Hepatocyte (in vitro differentiated cells): ENCODE data around the gene HECTD4. TPM values are rescaled to one million over a fixed set of nuclear protein-coding genes. Genes with fewer than 3 reads are reported as not detected.

Source experiments
- DNase-seq: peaks from one replicate; pipeline ENCODE4 v3.0.0-alpha.2; 2016; ENCODE audit warnings: low spot score
- H2AFZ ChIP-seq: fragments of 200-600 bp; sonication (generic); 2 replicates; pipeline ENCODE4 v1.6.0; 2016; ENCODE audit warnings: antibody characterized with exemption, mild to moderate bottlenecking
- H3K27ac ChIP-seq: fragments of 200-600 bp; sonication (generic); 2 replicates; pipeline ENCODE4 v1.5.1; 2016; ENCODE audit warnings: mild to moderate bottlenecking
- H3K27me3 ChIP-seq: fragments of 200-600 bp; sonication (generic); 2 replicates; pipeline ENCODE4 v1.6.1; 2016
- H3K36me3 ChIP-seq: fragments of 200-600 bp; sonication (generic); replicated peaks from 2 replicates; pipeline ENCODE4 v1.5.1; 2016; ENCODE audit warnings: low read depth; ENCODE audit not compliant: insufficient read depth
- H3K4me1 ChIP-seq: fragments of 200-600 bp; sonication (generic); 2 replicates; pipeline ENCODE4 v1.5.1; 2016; ENCODE audit warnings: mild to moderate bottlenecking, moderate library complexity; ENCODE audit not compliant: insufficient read depth
- H3K4me2 ChIP-seq: fragments of 200-600 bp; sonication (generic); 2 replicates; pipeline ENCODE4 v1.6.0; 2016
- H3K4me3 ChIP-seq: fragments of 200-600 bp; sonication (generic); 2 replicates; pipeline ENCODE4 v1.5.1; 2016; ENCODE audit warnings: mild to moderate bottlenecking
- H3K79me2 ChIP-seq: fragments of 200-600 bp; sonication (generic); 2 replicates; pipeline ENCODE4 v1.6.0; 2017; ENCODE audit warnings: mild to moderate bottlenecking
- H3K9me2 ChIP-seq: fragments of 200-600 bp; sonication (generic); replicated peaks from 2 replicates; pipeline ENCODE4 v1.6.0; 2017; ENCODE audit warnings: mild to moderate bottlenecking; ENCODE audit not compliant: insufficient read depth
- H3K9me3 ChIP-seq: fragments of 200-600 bp; sonication (generic); 2 replicates; pipeline ENCODE4 v1.5.1; 2016; ENCODE audit warnings: low read depth, mild to moderate bottlenecking
- H4K20me1 ChIP-seq: fragments of 200-600 bp; sonication (generic); 2 replicates; pipeline ENCODE4 v1.6.0; 2016; ENCODE audit warnings: mild to moderate bottlenecking; ENCODE audit not compliant: insufficient read depth, poor library complexity, severe bottlenecking
- CTCF ChIP-seq: fragments of 200-600 bp; sonication (generic); IDR thresholded peaks from 2 replicates; pipeline ENCODE4 v1.5.1; 2016; ENCODE audit warnings: antibody characterized with exemption, mild to moderate bottlenecking; ENCODE audit not compliant: poor library complexity
- EZH2 ChIP-seq: fragments of 200-600 bp; sonication (generic); IDR thresholded peaks from 2 replicates; pipeline ENCODE4 v1.6.1; 2016; ENCODE audit warnings: antibody characterized with exemption, mild to moderate bottlenecking, borderline replicate concordance
- EZH2phosphoT487 ChIP-seq: fragments of 200-600 bp; sonication (generic); IDR thresholded peaks from one replicate; pipeline ENCODE4 v1.6.1; 2018; ENCODE audit warnings: antibody characterized with exemption, mild to moderate bottlenecking, low read depth, moderate library complexity; ENCODE audit not compliant: unreplicated experiment, severe bottlenecking
- WGBS: methylation state at CpG from one replicate; pipeline ENCODE4 v1.1.6; 2016; ENCODE audit warnings: low lambda C conversion rate; ENCODE audit errors: missing lambda C conversion rate; 5-methylcytosine and 5-hydroxymethylcytosine counted together
- polyA plus RNA-seq: library from polyadenylated mRNA; unstranded; fragments of >200 nt; fragmentation: Nextera tagmentation; extraction: Ambion mirVana; gene quantifications from 2 replicates; pipeline ENCODE4 v1.2.1, GENCODE V29; 2016
- total RNA-seq: library from RNA; depleted of rRNA; stranded (reverse); fragments of >200 nt; gene quantifications from 2 replicates; pipeline ENCODE4 v1.2.3, GENCODE V29; 2014

The HECTD4 gene
- total and polyA plus RNA-seq, 2 experiments from 2014 or later, result 22.7 to 27.1 TPM

- Histone ChIP-seq H3K9me2 (no peaks in the 10 kb centered on the region), H3K27ac (no peak overlapping the region), H3K4me1 (no peaks in the 10 kb centered on the region), H3K9me3 (no peaks in the 10 kb centered on the region), H2AFZ (no peak overlapping the region), H3K36me3 (no peaks in the 10 kb centered on the region), H3K79me2 (no peaks in the 10 kb centered on the region), H3K4me3 (no peak overlapping the region), H3K4me2 (no peak overlapping the region), H4K20me1 (no peaks in the 10 kb centered on the region), H3K27me3 (no peaks in the 10 kb centered on the region)
- WGBS, result 96% methylated on average over 19 of the region's 19 CpGs
- no peak for TF ChIP-seq CTCF
- no peak for TF ChIP-seq EZH2phosphoT487
- no peak for TF ChIP-seq EZH2
- DNase-seq, result no peak
Measured at GRCh38 chr12:112169161-112169872, 212.9 kb downstream of the HECTD4 start.

GRCh38 chr12:112168561-112168971 lies 213.7 kb downstream of the HECTD4 start:
- WGBS, result 97% methylated on average over 8 of the region's 8 CpGs

GRCh38 chr12:112167718-112168525 lies 214.3 kb downstream of the HECTD4 start:
- Histone ChIP-seq H4K20me1 (no peaks in the 10 kb centered on the region), H3K4me2 (no peak overlapping the region), H3K4me1 (no peaks in the 10 kb centered on the region), H3K27me3 (no peaks in the 10 kb centered on the region), H3K4me3 (no peak overlapping the region), H3K36me3 (no peaks in the 10 kb centered on the region), H3K9me2 (no peaks in the 10 kb centered on the region), H3K27ac (no peak overlapping the region), H3K9me3 (no peaks in the 10 kb centered on the region), H2AFZ (no peak overlapping the region), H3K79me2 (no peaks in the 10 kb centered on the region)
- WGBS, result 95% methylated on average over 32 of the region's 32 CpGs
- TF ChIP-seq EZH2 (no peak), CTCF (no peak), EZH2phosphoT487 (no peak)
- no peak for DNase-seq

More at GRCh38 chr12:112168561-112168971, 213.7 kb downstream of the HECTD4 start:
- no peaks in the 10 kb centered on the region for H3K4me1 ChIP-seq
- no peak overlapping the region for H3K4me2 ChIP-seq
- no peaks in the 10 kb centered on the region for H3K27me3 ChIP-seq
- DNase-seq, result no peak
- H3K27ac ChIP-seq, result no peak overlapping the region
- H3K9me3 ChIP-seq, result no peaks in the 10 kb centered on the region
- H4K20me1 ChIP-seq, result no peaks in the 10 kb centered on the region
- H2AFZ ChIP-seq, result no peak overlapping the region
- TF ChIP-seq EZH2 (no peak), EZH2phosphoT487 (no peak), CTCF (no peak)
- H3K9me2 ChIP-seq, result no peaks in the 10 kb centered on the region
- no peaks in the 10 kb centered on the region for H3K36me3 ChIP-seq
- H3K79me2 ChIP-seq, result no peaks in the 10 kb centered on the region
- no peak overlapping the region for H3K4me3 ChIP-seq
